Activated CD4-positive, alpha-beta T cell treated with anti-CD3 and anti-CD28 coated beads, Interleukin-2, amount 10 ng/mL, durations not matched to agents 24 days and 14 days (primary cell): Measurements from ENCODE around the gene PDE6D. TPM values are rescaled to one million over a fixed set of nuclear protein-coding genes. Genes with fewer than 3 reads are reported as not detected.
"Not testable (repeated sequence)": the region's sequence is repeated elsewhere in the genome, so short reads cannot be mapped to it uniquely, and the experiment has no call there.

Experiments
- DNase-seq: peaks from one replicate; pipeline ENCODE4 v3.0.0; 2022
- H3K27ac Mint-ChIP-seq: one replicate; pipeline ENCODE4 v1.8.0; 2022; ENCODE audit warnings: mild to moderate bottlenecking, mixed read lengths
- H3K27me3 Mint-ChIP-seq: one replicate; pipeline ENCODE4 v1.8.0; 2022; ENCODE audit warnings: mixed read lengths
- H3K36me3 Mint-ChIP-seq: one replicate; pipeline ENCODE4 v1.8.0; 2022; ENCODE audit warnings: low read depth, mild to moderate bottlenecking, mixed read lengths
- H3K4me1 Mint-ChIP-seq: one replicate; pipeline ENCODE4 v1.8.0; 2021; ENCODE audit warnings: mixed read lengths
- H3K4me3 Mint-ChIP-seq: one replicate; pipeline ENCODE4 v1.8.0; 2022; ENCODE audit warnings: mild to moderate bottlenecking, moderate library complexity, mixed read lengths
- H3K9me3 Mint-ChIP-seq: one replicate; pipeline ENCODE4 v1.8.0; 2021; ENCODE audit warnings: mixed read lengths
- intact Hi-C: fragments of 100-400 bp; cut with micrococcal nuclease; formaldehyde crosslinking; loops from one replicate; pipeline ENCODE4 v1.15.1; 2023
- total RNA-seq: library from RNA; stranded (reverse); gene quantifications from 2 replicates; pipeline ENCODE4 v1.2.3, GENCODE V29; 2022

The PDE6D gene
- total RNA-seq, 1 donor from 2014 or later: 36.0 TPM

DNA sequence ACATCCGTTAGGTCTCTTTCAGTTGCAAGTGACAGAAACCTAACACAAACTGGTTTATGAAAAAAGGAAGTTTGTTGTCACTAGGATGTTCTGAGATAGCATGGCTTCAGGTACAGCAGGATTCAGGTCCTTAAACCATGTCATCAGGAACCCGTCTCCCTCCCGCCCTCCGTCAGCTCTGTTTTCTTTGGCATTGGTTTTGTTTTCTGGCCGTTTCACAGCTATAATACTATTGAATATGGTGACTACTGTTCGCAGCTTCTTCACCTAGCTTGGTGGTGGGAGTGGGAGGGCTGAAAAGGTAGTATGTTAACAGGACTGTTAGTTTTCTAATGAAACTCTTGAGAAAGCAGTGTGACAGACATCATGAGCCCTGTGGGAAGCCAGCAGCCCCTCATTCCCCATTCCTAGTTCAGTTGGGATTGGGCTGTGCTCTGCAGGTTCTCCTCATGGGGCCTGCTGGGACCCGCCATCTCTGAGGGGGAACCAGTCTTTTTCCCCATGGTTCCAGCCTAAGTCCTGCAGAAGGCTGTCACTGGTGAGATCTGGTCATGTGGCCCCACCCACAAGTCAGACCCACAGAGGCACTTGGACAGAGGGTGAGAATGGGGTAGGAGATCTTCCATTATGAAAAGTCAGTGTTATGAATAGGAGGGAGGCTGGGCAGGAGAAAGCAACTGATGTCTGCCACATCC is 60.6 kb downstream of the PDE6D start:
- no peak for DNase-seq
- Mint-ChIP-seq H3K27ac (no peak overlapping the region), H3K4me3 (no peak overlapping the region), H3K9me3 (no peaks in the 10 kb centered on the region), H3K36me3 (no peaks in the 10 kb centered on the region), H3K27me3 (no peaks in the 10 kb centered on the region), H3K4me1 (no peaks in the 10 kb centered on the region)
- intact Hi-C loops: no loop called here

GRCh38 chr2:231718799-231719198 is 62.3 kb downstream of the PDE6D start:
- Mint-ChIP-seq H3K4me1 (peaks cover 4% of the 10 kb centered on the region), H3K27me3 (no peaks in the 10 kb centered on the region), H3K27ac (no peak overlapping the region), H3K9me3 (no peaks in the 10 kb centered on the region), H3K36me3 (peaks cover 5% of the 10 kb centered on the region), H3K4me3 (no peak overlapping the region)
- intact Hi-C loops: no loop called here
- no peak for DNase-seq

- H3K9me3 Mint-ChIP-seq: no peaks in the 10 kb centered on the region
- no peak overlapping the region for H3K4me3 Mint-ChIP-seq
- H3K27me3 Mint-ChIP-seq: no peaks in the 10 kb centered on the region
- H3K4me1 Mint-ChIP-seq: peaks cover 11% of the 10 kb centered on the region
- H3K27ac Mint-ChIP-seq: no peak overlapping the region
- intact Hi-C loops: no loop called here
- peaks cover 14% of the 10 kb centered on the region for H3K36me3 Mint-ChIP-seq
- DNase-seq: peak; percentile 72
Observed at GRCh38 chr2:231717281-231718171, 63.6 kb downstream of the PDE6D start.

- intact Hi-C loops: no loop called here
Observed at GRCh38 chr2:231716666-231717280, 64.3 kb downstream of the PDE6D start.

DNA sequence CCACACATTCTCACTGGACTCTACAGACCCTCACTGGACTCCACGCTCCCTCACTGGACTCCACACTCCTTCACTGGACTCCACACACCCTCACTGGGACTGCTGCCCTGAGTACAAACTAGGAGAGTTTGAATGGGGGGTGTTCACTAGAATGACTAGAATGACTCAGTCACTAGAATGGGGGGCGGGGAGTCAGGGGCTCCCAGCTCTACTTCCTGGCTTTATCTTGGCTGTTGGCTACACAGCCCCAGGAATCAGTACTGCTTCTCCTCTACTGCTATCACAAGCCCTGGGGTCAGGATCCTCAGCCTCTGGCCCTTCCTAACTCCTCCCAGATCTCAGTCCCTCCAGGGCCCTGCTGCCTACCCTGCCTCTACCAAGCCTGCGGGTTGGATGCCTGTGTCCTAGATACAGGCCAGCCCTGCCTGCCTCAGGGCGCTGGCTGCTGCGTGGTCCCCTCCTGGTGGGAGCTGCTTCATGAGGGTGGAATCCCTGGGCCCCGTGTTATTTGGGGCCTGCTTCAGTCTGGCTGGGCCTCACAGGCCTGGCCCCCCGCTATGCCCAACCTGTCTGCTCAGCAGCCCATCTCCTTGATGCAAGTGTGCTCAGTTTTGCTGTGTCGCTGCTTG is 65.0 kb downstream of the PDE6D start:
- Mint-ChIP-seq H3K4me1 (peaks cover 22% of the 10 kb centered on the region), H3K4me3 (no peak overlapping the region), H3K9me3 (no peaks in the 10 kb centered on the region), H3K36me3 (peaks cover 28% of the 10 kb centered on the region), H3K27me3 (no peaks in the 10 kb centered on the region), H3K27ac (no peak overlapping the region)
- DNase-seq: peak; percentile 65
- intact Hi-C loops: loop anchor here (1.0 to 2.0 kb wide), 5 partner anchors 29 to 153 kb away; partner anchors contain the start of gene PDE6D

More at GRCh38 chr2:231716666-231717280, 64.3 kb downstream of the PDE6D start:
- no peaks in the 10 kb centered on the region for H3K9me3 Mint-ChIP-seq
- H3K36me3 Mint-ChIP-seq: peaks cover 21% of the 10 kb centered on the region
- H3K27ac Mint-ChIP-seq: no peak overlapping the region
- no peak for DNase-seq
- no peaks in the 10 kb centered on the region for H3K27me3 Mint-ChIP-seq
- H3K4me1 Mint-ChIP-seq: peaks cover 18% of the 10 kb centered on the region
- no peak overlapping the region for H3K4me3 Mint-ChIP-seq

DNA sequence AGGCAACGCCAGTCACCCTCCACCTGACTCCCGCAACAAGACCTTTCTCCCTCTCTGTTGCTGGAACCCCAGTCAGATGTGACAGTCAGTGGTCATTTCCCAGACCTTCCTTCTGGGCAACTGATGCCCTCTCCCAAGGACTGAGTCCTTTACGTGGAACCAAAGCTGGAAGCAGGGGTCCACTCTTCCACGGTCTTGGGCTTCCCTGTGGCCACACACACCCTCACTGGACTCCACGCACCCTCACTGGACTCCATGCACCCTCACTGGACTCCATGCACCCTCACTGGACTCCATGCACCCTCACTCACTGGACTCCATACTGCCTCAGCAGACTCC is 65.6 kb downstream of the PDE6D start:
- Mint-ChIP-seq H3K4me3 (no peak overlapping the region), H3K27me3 (no peaks in the 10 kb centered on the region), H3K9me3 (no peaks in the 10 kb centered on the region), H3K4me1 (peaks cover 22% of the 10 kb centered on the region), H3K27ac (no peak overlapping the region), H3K36me3 (peaks cover 33% of the 10 kb centered on the region)
- intact Hi-C loops: loop anchor here (1.0 to 2.0 kb wide), 5 partner anchors 28 to 152 kb away; partner anchors contain the start of gene PDE6D
- no peak for DNase-seq

DNA sequence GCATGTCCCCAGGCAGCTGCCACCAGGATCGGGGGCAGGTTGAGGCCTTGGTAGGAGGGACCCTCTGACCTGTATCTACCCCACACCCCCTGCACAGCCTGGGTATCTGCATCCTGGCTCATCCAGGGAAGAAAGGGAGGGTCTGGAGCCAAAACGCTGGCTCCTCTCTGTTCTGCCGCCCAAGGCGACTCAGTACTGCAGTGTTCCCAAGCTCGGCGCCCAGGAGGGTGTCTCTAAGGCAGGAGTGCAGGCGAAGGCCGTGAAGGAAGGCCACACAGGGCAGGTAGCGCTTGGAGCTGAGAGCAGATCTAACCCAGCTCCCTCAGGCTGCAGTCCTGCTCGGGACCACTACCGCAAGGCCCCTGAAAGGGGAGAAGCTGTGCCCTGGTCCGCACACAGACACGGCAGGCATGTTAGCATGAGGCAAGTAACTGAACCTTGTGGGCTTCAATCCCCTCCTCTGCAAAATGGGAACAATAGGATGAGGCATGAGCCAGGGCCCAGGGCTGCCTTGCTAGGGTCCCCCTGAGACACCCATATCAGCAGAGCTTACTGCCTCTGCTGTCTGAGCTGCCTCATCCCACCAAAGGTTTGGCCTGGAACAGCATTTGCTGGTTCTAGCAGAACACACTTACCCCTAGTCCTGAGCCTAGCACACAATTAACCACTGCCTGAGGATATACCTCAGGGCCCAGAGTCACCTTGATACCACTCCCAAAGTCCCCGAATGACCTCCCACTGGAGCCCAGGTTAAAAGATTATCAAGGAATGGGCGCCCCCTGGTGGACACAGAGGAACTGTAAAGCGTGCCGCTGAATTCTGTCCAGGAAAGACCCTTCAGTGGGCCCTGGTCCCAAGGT is 66.2 kb downstream of the PDE6D start:
- Mint-ChIP-seq H3K36me3 (peaks cover 35% of the 10 kb centered on the region), H3K4me3 (no peak overlapping the region), H3K9me3 (no peaks in the 10 kb centered on the region), H3K4me1 (peaks cover 22% of the 10 kb centered on the region), H3K27me3 (no peaks in the 10 kb centered on the region), H3K27ac (peak overlapping the region; percentile 95)
- intact Hi-C loops: loop anchor here (1.0 to 2.0 kb wide), 6 partner anchors 28 to 152 kb away; partner anchors contain the start of gene PDE6D
- DNase-seq: peak; percentile 94

DNA sequence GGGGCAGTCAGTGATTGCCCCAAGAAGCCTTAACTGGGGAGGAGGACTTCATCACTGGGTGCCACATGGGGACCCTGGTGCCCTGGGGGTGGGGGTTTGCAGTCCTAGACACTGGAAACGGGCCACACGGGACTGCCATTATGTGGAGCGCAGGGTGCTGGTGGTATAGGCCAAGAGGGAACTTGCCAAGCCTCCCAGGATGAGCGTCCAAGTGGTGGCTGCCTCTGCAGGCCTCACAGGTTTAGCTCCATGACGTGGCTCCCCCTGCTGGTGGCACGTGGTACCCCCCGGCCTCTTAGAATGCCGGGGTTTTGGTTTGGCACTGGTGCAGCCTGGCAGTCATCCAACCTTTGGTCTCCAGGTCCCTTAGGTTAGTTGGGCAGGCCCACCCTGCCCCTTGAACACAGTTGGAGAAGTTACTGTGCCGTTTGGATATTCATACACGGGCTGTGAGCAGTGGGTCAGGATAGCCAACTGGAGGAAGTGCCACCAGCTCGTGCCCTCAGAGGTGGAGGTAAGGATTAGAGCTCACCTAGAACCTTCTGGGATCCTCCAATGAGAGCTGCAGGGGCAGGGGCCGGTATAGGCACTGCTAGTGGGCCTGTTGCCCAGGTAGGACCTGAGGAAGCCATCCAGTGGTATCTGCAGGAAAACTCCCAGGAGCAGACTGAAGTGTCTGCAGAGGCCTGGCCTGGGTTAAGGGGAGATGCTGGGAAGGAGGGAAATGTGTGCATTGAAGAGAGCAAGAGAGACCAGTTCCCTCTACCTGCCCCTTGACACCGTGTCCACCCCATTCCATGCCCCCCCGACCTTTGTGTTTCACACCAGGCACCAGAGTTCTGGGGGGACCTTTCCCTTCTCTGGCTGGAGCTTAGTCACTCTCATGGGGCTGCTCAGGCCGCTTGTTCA is 67.1 kb downstream of the PDE6D start:
- Mint-ChIP-seq H3K27ac (peak overlapping the region; percentile 95), H3K9me3 (no peaks in the 10 kb centered on the region), H3K27me3 (no peaks in the 10 kb centered on the region), H3K36me3 (peaks cover 42% of the 10 kb centered on the region), H3K4me3 (peak overlapping the region; percentile 79), H3K4me1 (peaks cover 22% of the 10 kb centered on the region)
- intact Hi-C loops: loop anchor here (1.0 to 2.0 kb wide), 3 partner anchors 65 to 102 kb away; partner anchors contain the start of gene PDE6D
- peak; percentile 96 for DNase-seq

GRCh38 chr2:231713406-231713729 is 67.7 kb downstream of the PDE6D start:
- H3K9me3 Mint-ChIP-seq, intact Hi-C loops, DNase-seq, H3K27me3 Mint-ChIP-seq: not testable (repeated sequence)
- H3K4me3 Mint-ChIP-seq: peak overlapping the region; percentile 79
- H3K4me1 Mint-ChIP-seq: peaks cover 23% of the 10 kb centered on the region
- H3K36me3 Mint-ChIP-seq: peaks cover 45% of the 10 kb centered on the region
- H3K27ac Mint-ChIP-seq: peak overlapping the region; percentile 95

DNA sequence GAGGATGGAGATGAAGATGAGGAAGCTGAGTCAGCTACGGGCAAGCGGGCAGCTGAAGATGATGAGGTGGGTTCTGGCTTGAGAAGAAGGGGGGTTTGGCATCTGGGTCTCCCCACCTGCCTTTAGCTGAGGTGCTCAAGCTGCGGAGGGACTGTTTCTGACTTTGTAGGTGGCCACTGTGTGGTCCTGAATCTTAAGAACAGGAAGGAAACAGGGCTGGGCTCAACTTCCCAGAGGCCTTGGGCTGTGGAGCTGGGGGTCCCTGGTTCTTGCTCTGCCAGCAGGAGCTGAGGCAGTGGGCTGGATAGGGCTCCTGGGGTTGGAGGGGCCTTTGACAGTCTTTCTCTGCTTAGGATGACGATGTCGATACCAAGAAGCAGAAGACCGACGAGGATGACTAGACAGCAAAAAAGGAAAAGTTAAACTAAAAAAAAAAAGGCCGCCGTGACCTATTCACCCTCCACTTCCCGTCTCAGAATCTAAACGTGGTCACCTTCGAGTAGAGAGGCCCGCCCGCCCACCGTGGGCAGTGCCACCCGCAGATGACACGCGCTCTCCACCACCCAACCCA is 68.5 kb downstream of the PDE6D start:
- peak; percentile 78 for DNase-seq
- Mint-ChIP-seq H3K4me1 (peaks cover 24% of the 10 kb centered on the region), H3K4me3 (peak overlapping the region; percentile 92), H3K27ac (peak overlapping the region; percentile 99), H3K36me3 (peaks cover 46% of the 10 kb centered on the region)
- H3K27me3 Mint-ChIP-seq, intact Hi-C loops, H3K9me3 Mint-ChIP-seq: not testable (repeated sequence)

- Mint-ChIP-seq H3K27me3 (peaks cover 1% of the 10 kb centered on the region), H3K9me3 (no peaks in the 10 kb centered on the region), H3K27ac (peak overlapping the region; percentile 99), H3K36me3 (peaks cover 46% of the 10 kb centered on the region), H3K4me1 (peaks cover 25% of the 10 kb centered on the region), H3K4me3 (peak overlapping the region; percentile 92)
- intact Hi-C loops: no loop called here
- DNase-seq: peak; percentile 78
Observed at GRCh38 chr2:231711677-231712450, 69.2 kb downstream of the PDE6D start.
